UCSD-AML1 (cell line): ENCODE measurements around the gene CFAP97D2.

Experiments
- DNase-seq: peaks from one replicate; lab custom pipeline; 2025; ENCODE audit not compliant: unreplicated experiment; lab: John Stamatoyannopoulos, UW

CFAP97D2 gene

DNA sequence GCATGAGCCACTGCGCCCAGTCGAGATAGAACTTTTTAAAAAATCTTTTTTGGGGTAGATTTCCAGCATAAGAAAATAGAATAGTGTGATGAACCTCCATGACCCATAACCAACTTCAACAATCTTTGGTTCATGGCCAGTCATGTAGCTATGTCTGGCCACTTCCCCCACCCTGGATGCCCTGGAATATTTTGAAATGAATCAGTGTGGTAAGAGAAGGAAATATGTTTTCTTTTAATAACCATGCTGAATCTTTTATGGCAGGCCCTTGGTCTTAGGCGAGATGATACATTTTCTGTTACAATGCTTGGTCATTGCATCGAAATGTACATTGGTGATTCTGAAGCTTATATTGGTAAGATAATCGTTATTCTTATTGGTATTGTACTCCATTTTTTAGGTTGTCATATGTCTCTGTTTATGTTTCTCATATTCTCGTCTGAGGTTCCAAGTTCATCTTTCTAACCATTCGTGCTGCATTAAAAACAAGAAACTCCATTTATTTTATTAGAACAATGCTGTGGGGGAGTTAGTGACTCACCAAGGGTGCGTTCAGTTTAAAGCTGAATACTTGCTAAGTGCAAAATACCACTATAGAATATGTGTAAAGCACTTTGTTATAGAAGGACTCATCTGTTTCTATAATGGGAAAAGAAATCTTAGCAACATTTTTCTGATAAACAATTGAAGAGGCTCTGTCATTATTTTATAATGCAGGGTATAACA lies 86.0 kb downstream of the CFAP97D2 start:
- no peak for DNase-seq

DNA sequence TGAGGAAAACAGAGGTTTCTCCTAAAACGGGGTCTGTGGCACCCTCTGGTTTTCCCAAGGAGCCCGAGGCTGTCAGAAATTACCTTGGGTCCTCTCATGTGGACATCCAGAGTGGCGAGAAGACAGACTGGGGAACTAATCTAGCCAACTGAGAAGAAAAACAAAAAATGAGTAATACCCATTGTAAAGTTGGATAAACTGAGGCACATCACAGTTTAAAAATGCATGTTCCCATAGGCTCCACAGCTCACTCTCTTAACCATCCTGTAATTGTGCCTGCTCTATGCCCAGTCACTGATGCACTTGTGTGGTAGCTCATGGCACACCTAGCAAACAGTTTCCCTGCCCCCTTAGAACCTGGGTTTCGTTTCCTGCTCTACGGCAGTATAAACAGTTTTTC lies 87.2 kb downstream of the CFAP97D2 start:
- no peak for DNase-seq

DNA sequence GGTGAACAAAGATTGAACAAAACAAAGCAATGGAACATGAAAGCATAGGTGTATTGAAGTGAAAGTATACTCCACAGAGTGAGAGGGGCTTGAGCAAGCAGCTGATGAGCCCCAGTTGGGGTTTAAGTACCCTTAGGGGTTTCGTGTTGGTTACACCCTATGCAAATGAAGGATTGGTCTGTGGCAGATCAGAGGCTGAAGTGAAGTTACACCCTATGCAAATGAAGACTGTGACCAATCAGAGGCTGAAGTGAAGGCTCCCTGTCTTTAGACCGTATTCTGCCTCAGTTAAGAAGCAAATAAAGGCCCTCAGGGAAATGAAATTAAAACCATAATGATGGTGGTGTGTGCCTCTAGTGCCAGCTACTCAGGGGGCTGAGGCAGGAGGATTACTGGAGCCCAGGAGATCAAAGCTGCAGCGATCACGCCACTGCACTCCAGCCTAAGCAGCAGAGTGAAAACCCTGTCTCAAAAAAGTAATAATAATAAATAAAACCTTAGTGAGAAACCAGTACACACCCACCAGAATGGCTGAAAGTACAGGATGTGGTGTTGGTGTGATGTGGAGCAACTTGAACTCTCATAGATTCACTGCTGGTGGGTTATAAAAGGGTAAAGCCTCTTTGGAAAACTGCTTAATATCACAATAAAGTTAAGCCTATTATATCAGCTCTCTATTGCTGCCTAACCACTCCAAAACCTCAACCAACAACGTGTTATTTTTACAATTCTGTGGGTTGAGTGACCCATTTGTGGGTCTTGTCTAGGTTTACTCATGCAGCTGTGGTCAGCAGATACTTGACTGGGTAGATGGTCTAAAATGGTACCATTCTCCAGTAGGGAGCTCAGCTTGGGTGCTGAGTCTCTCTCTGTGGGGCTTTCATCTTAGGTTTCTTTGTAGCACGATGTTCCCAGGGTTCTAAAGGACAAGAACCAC lies 89.6 kb downstream of the CFAP97D2 start:
- DNase-seq, result no peak

DNA sequence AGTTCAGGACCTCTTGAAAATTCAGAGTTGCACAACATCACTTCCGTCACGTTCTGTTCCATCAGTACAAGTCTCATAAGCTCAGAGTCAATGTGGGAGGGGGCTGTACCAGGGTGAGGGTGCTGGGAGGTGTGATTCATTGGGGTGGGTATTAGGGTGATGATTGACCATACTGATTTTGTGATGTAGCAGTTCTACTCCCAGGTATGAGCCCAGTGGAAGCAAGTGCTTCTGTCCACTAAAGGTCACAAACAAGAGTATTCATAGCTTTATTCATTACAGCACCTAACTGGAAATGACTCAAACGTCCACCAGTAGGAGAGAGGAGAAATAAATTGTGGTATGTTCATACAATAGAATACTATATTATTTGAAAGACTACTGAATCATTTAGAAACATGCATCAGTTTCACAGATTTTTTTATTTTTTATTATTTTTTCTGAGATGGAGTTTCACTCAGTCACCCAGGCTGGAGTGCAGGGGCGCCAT lies 90.3 kb downstream of the CFAP97D2 start:
- no peak for DNase-seq
